Measurements from ENCODE around the gene BRD1. TPM values are rescaled to one million over a fixed set of nuclear protein-coding genes. Genes with fewer than 3 reads are reported as not detected.

The BRD1 gene
- total RNA-seq, 4 donors from 2014 or later = 15.6 to 25.2 (median 18.1) TPM

DNA sequence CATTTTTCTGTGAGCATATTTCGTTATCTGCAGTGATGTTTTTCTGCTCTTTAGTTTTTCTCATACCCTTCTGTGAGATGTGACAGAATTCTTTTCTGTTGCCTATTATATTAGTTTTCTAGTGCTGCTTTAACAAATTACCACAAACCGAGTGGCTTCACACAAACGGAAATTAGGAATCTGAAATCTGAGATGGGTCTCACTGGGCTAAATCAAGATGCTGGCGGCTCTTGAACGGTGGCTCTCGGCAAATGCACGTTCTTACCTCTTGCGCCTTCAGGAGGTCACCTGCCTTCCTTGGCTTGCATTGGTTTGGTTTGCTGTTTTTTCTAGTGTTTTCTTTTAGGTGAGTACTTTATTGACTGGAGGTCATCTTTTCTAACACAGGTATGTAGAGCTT is 39.0 kb upstream of the BRD1 start:
- Histone ChIP-seq H3K4me1 (no peaks in the 10 kb centered on the region), H3K4me3 (no peak overlapping the region), H3K27ac (no peak overlapping the region), H3K27me3 (no peaks in the 10 kb centered on the region), H3K36me3 (peaks cover 0 to 5% of the 10 kb centered on the region in 2 donors), H3K9me3 (peaks cover 0 to 23% (median 5%) of the 10 kb centered on the region in 3 donors)
- TF ChIP-seq CTCF (IDR thresholded peaks at IDR 0.05 in 4 of 5, conservative IDR thresholded peaks at IDR 0.05 in 1 of 5) = no peak
- TF ChIP-seq POLR2A (IDR thresholded peaks at IDR 0.05) = no peak
- DNase-seq = no peak
- in situ Hi-C loops (cut with MboI; ENCODE audit: low sequenced_read_pairs in 4 of 4) = no loop called here
- ATAC-seq = no peak
- intact Hi-C loops (cut with DNase I; ENCODE audit: low total_unique reads) = no loop called here

GRCh38 chr22:49866134-49866533 is 38.5 kb upstream of the BRD1 start:
- no peak overlapping the region for H3K27ac ChIP-seq
- no peaks in the 10 kb centered on the region for H3K27me3 ChIP-seq
- H3K36me3 ChIP-seq = peaks cover 0 to 5% of the 10 kb centered on the region in 2 donors
- intact Hi-C loops (cut with DNase I; ENCODE audit: low total_unique reads) = no loop called here
- TF ChIP-seq CTCF (IDR thresholded peaks at IDR 0.05 in 4 of 5, conservative IDR thresholded peaks at IDR 0.05 in 1 of 5) = no peak
- TF ChIP-seq POLR2A (IDR thresholded peaks at IDR 0.05) = no peak
- in situ Hi-C loops (cut with MboI; ENCODE audit: low sequenced_read_pairs in 4 of 4) = no loop called here
- peaks cover 0 to 23% (median 5%) of the 10 kb centered on the region in 3 donors for H3K9me3 ChIP-seq
- no peaks in the 10 kb centered on the region for H3K4me1 ChIP-seq
- H3K4me3 ChIP-seq = no peak overlapping the region
- ATAC-seq = no peak
- DNase-seq = no peak

DNA sequence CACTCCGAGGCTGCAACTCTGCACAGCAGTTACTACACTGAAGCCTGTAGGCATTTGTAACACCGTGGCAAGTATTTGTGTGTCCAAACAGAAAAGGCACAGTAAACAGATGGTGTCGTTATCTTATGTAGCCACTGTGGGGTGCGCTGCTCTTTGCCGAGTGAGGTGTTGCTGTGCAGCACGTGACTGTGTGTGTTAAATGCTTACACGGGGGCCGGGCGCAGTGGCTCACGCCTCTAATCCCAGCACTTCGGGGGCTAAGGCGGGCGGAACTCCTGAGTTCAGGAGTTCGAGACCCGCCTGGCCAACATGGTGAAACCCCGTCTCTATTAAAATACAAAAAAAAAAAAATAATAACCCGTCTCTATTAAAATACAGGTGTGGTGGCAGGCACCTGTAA is 37.5 kb upstream of the BRD1 start:
- intact Hi-C loops (cut with DNase I; ENCODE audit: low total_unique reads) = no loop called here
- peaks cover 0 to 5% of the 10 kb centered on the region in 2 donors for H3K36me3 ChIP-seq

GRCh38 chr22:49863931-49864330 is 36.3 kb upstream of the BRD1 start:
- Histone ChIP-seq H3K36me3 (peaks cover 0 to 5% of the 10 kb centered on the region in 2 donors), H3K9me3 (peaks cover 0 to 23% (median 5%) of the 10 kb centered on the region in 3 donors), H3K27me3 (no peaks in the 10 kb centered on the region), H3K27ac (no peak overlapping the region), H3K4me3 (no peak overlapping the region), H3K4me1 (no peaks in the 10 kb centered on the region)
- in situ Hi-C loops (cut with MboI; ENCODE audit: low sequenced_read_pairs in 4 of 4) = no loop called here
- ATAC-seq (no peak), DNase-seq (no peak)
- TF ChIP-seq CTCF (IDR thresholded peaks at IDR 0.05 in 4 of 5, conservative IDR thresholded peaks at IDR 0.05 in 1 of 5) (no peak), POLR2A (IDR thresholded peaks at IDR 0.05) (no peak)
- intact Hi-C loops (cut with DNase I; ENCODE audit: low total_unique reads) = no loop called here

More for the DNA sequence above, 37.5 kb upstream of the BRD1 start:
- no peak overlapping the region for H3K27ac ChIP-seq
- H3K9me3 ChIP-seq = peaks cover 0 to 23% (median 5%) of the 10 kb centered on the region in 3 donors
- in situ Hi-C loops (cut with MboI; ENCODE audit: low sequenced_read_pairs in 4 of 4) = no loop called here
- ATAC-seq (no peak), DNase-seq (no peak)
- no peak overlapping the region for H3K4me3 ChIP-seq
- no peaks in the 10 kb centered on the region for H3K27me3 ChIP-seq
- no peak for TF ChIP-seq CTCF (IDR thresholded peaks at IDR 0.05 in 4 of 5, conservative IDR thresholded peaks at IDR 0.05 in 1 of 5)
- no peak for TF ChIP-seq POLR2A (IDR thresholded peaks at IDR 0.05)
- no peaks in the 10 kb centered on the region for H3K4me1 ChIP-seq

DNA sequence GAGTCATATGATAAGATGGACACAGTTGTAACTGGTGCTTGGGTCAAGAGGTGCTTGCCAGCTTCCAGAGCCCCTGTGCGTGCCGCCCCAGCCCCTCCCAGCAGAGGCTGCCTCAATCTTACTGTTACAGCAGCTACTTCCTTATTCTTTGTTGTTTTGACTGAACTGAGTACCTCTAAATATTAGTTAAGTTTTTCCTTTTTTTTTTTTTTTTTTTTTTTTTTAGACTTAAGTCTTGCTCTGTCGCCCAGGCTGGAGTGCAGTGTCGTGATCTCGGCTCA is 34.8 kb upstream of the BRD1 start:
- no peak for ATAC-seq
- no peak for DNase-seq
- H3K27ac ChIP-seq = no peak overlapping the region
- intact Hi-C loops (cut with DNase I; ENCODE audit: low total_unique reads) (no loop called here), in situ Hi-C loops (cut with MboI; ENCODE audit: low sequenced_read_pairs in 4 of 4) (no loop called here)
- TF ChIP-seq CTCF (IDR thresholded peaks at IDR 0.05 in 4 of 5, conservative IDR thresholded peaks at IDR 0.05 in 1 of 5) (no peak), POLR2A (IDR thresholded peaks at IDR 0.05) (no peak)
- no peak overlapping the region for H3K4me3 ChIP-seq
- no peaks in the 10 kb centered on the region for H3K27me3 ChIP-seq
- H3K4me1 ChIP-seq = no peaks in the 10 kb centered on the region
- H3K9me3 ChIP-seq = peaks cover 0 to 23% (median 5%) of the 10 kb centered on the region in 3 donors
- peaks cover 0 to 5% of the 10 kb centered on the region in 2 donors for H3K36me3 ChIP-seq

All from gastrocnemius medialis (tissue), 4 donors.